C4-2B (cell line): ENCODE data around the gene ZNF431.

Experiments used
- H3K27ac ChIP-seq: fragments of 450-650 bp; 2 replicates; pipeline ENCODE4 v1.5.1; 2017
- CTCF ChIP-seq: fragments of 450-650 bp; conservative IDR thresholded peaks from 2 replicates; pipeline ENCODE4 v1.5.1; 2017; ENCODE audit warnings: mild to moderate bottlenecking
- ZFX ChIP-seq: fragments of 450-650 bp; IDR thresholded peaks from 2 replicates; pipeline ENCODE4 v1.6.1; 2017

The ZNF431 gene

GRCh38 chr19:21115430-21115829 lies 26.4 kb upstream of the ZNF431 start:
- no peak overlapping the region for H3K27ac ChIP-seq
- TF ChIP-seq CTCF (no peak), ZFX (no peak)

GRCh38 chr19:21117041-21117907 lies 24.6 kb upstream of the ZNF431 start:
- no peak for TF ChIP-seq ZFX
- no peak for TF ChIP-seq CTCF
- H3K27ac ChIP-seq = no peak overlapping the region

GRCh38 chr19:21126078-21126477 lies 15.8 kb upstream of the ZNF431 start:
- TF ChIP-seq CTCF = no peak
- TF ChIP-seq ZFX = no peak
- H3K27ac ChIP-seq = no peak overlapping the region

- TF ChIP-seq CTCF = no peak
- no peak for TF ChIP-seq ZFX
- H3K27ac ChIP-seq = no peak overlapping the region
These were observed 14.8 kb upstream of the ZNF431 start for GRCh38 chr19:21127001-21127400.

- H3K27ac ChIP-seq = no peak overlapping the region
- TF ChIP-seq ZFX (no peak), CTCF (no peak)
These were observed 13.9 kb upstream of the ZNF431 start for GRCh38 chr19:21127898-21128297.

- H3K27ac ChIP-seq = no peak overlapping the region; the same call in 1 of the 2 replicates
- no peak for TF ChIP-seq ZFX
- no peak for TF ChIP-seq CTCF
These were observed 12.7 kb upstream of the ZNF431 start for GRCh38 chr19:21128901-21129698.
